ENCODE results near the gene SEC14L2. TPM values are rescaled to one million over a fixed set of nuclear protein-coding genes. Genes with fewer than 3 reads are reported as not detected.

The SEC14L2 gene
- total and polyA plus RNA-seq, 2 donors (not counting 1 experiment from before 2014, with no cell fraction given), result 0.24 to 0.67 TPM

- intact Hi-C loops (cut with micrococcal nuclease), result no loop called here
- CTCF ChIA-PET, result interaction anchor here (1.0 kb wide), 3 partner anchors 33 to 310 kb away, joined by 3 read pairs; no protein-coding TSS in a partner anchor
- DNase-seq (peak; percentile 61), ATAC-seq (ENCODE audit: low read depth) (peak; percentile 62)
- no peak overlapping the region for H3K4me3 Mint-ChIP-seq
- H3K27me3 Mint-ChIP-seq, result peaks cover 46% of the 10 kb centered on the region
- Histone ChIP-seq H4K20me1 (ENCODE audit: control insufficient read depth, insufficient read depth, low read length, poor library complexity, severe bottlenecking) (no peaks in the 10 kb centered on the region), H3K9ac (ENCODE audit: low read length) (no peak overlapping the region), H2AFZ (ENCODE audit: insufficient read depth, low read depth, low read length, poor library complexity, severe bottlenecking) (no peak overlapping the region), H3K4me1 (ENCODE audit: control insufficient read depth in 2 of 2, insufficient read depth in 2 of 2, low read length in 2 of 2) (peaks cover 8 to 11% of the 10 kb centered on the region in 2 donors), H3K4me2 (replicated peaks; ENCODE audit: low read depth, low read length, poor library complexity, severe bottlenecking) (no peak overlapping the region), H3K4me3 (ENCODE audit: control extremely low read depth in 1 of 5, extremely low read depth in 1 of 5, insufficient read depth in 1 of 5, low read depth in 2 of 5, low read length in 4 of 5) (no peak overlapping the region), H3K9me3 (ENCODE audit: control extremely low read depth in 1 of 3, control insufficient read depth in 2 of 3, insufficient read depth in 1 of 3, low read length in 2 of 3) (peaks cover 0 to 22% (median 0%) of the 10 kb centered on the region in 3 donors), H3K27me3 (replicated peaks in 1 of 4; ENCODE audit: control extremely low read depth in 1 of 4, control insufficient read depth in 3 of 4, insufficient read depth in 4 of 4, low read length in 3 of 4) (peaks cover 0 to 39% (median 3%) of the 10 kb centered on the region in 4 experiments), H3K36me3 (replicated peaks in 1 of 2; ENCODE audit: control extremely low read depth in 1 of 2, control insufficient read depth in 1 of 2, extremely low read depth in 1 of 2, insufficient read depth in 2 of 2, low read length in 1 of 2) (no peaks in the 10 kb centered on the region), H3K79me2 (ENCODE audit: control insufficient read depth, insufficient read depth, low read length) (no peaks in the 10 kb centered on the region), H3K27ac (ENCODE audit: low read length in 2 of 2) (no peak overlapping the region)
- H3K4me1 Mint-ChIP-seq, result peaks cover 15% of the 10 kb centered on the region
- POLR2A ChIA-PET, result interaction anchor here (0.6 kb wide), 1 partner anchor 13 kb away, joined by 7 read pairs; no protein-coding TSS in a partner anchor
- H3K9me3 Mint-ChIP-seq (ENCODE audit: insufficient read depth), result peaks cover 5% of the 10 kb centered on the region
- 0% methylated on average over 2 of the region's 11 CpGs for WGBS (ENCODE audit: insufficient coverage)
- no peak overlapping the region for H3K27ac Mint-ChIP-seq
- TF ChIP-seq EZH2 (IDR thresholded peaks at IDR 0.05; ENCODE audit: borderline replicate concordance, insufficient read depth, low read depth, low read length, poor library complexity, severe bottlenecking), result no peak
- TF ChIP-seq, protein P1, sequence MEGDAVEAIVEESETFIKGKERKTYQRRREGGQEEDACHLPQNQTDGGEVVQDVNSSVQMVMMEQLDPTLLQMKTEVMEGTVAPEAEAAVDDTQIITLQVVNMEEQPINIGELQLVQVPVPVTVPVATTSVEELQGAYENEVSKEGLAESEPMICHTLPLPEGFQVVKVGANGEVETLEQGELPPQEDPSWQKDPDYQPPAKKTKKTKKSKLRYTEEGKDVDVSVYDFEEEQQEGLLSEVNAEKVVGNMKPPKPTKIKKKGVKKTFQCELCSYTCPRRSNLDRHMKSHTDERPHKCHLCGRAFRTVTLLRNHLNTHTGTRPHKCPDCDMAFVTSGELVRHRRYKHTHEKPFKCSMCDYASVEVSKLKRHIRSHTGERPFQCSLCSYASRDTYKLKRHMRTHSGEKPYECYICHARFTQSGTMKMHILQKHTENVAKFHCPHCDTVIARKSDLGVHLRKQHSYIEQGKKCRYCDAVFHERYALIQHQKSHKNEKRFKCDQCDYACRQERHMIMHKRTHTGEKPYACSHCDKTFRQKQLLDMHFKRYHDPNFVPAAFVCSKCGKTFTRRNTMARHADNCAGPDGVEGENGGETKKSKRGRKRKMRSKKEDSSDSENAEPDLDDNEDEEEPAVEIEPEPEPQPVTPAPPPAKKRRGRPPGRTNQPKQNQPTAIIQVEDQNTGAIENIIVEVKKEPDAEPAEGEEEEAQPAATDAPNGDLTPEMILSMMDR (IDR thresholded peaks at IDR 0.05), result peak; percentile 75
These were observed 48.0 kb downstream of the SEC14L2 start for GRCh38 chr22:30444632-30445437.
